ENCODE data around the gene PTAFR.

Gene PTAFR

DNA sequence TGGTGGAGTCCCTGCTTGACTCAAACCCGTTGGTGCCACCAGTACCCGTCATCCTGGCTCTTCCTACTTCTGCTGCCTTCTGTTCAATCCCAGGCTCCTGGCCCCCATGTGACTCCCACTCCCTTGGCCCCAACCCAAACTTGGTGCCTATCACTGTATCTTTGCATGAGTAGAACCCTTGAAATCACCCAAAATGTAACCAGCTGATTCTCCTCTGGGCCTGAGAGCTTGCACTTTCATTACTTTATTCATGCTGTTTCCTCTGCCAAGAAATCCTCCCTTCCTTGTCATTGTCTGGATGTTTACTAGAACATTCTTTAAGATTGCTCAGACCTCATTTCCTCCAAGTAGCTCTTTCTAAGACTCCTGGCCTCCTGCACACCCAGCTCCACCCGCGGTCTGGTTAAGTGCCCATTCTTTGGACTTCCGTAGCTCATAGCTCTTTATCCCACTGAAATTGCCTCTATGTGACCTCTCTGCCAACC, 15.7 kb downstream of the PTAFR start:
- TF ChIP-seq, protein P1, sequence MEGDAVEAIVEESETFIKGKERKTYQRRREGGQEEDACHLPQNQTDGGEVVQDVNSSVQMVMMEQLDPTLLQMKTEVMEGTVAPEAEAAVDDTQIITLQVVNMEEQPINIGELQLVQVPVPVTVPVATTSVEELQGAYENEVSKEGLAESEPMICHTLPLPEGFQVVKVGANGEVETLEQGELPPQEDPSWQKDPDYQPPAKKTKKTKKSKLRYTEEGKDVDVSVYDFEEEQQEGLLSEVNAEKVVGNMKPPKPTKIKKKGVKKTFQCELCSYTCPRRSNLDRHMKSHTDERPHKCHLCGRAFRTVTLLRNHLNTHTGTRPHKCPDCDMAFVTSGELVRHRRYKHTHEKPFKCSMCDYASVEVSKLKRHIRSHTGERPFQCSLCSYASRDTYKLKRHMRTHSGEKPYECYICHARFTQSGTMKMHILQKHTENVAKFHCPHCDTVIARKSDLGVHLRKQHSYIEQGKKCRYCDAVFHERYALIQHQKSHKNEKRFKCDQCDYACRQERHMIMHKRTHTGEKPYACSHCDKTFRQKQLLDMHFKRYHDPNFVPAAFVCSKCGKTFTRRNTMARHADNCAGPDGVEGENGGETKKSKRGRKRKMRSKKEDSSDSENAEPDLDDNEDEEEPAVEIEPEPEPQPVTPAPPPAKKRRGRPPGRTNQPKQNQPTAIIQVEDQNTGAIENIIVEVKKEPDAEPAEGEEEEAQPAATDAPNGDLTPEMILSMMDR (IDR thresholded peaks at IDR 0.05; ENCODE audit: insufficient read depth, low read length, missing control alignments): no peak
- no peak overlapping the region for H3K4me3 ChIP-seq (ENCODE audit: low read depth, low read length)
- ChIA-PET POLR2A (no interaction called here), CTCF (interaction anchor here (1.1 to 2.2 kb wide), 3 partner anchors 12 to 69 kb away, joined by 3 to 8 read pairs (median 5); no protein-coding TSS in a partner anchor)
- DNase-seq (ENCODE audit: low read depth, low spot score): peak; percentile 28

DNA sequence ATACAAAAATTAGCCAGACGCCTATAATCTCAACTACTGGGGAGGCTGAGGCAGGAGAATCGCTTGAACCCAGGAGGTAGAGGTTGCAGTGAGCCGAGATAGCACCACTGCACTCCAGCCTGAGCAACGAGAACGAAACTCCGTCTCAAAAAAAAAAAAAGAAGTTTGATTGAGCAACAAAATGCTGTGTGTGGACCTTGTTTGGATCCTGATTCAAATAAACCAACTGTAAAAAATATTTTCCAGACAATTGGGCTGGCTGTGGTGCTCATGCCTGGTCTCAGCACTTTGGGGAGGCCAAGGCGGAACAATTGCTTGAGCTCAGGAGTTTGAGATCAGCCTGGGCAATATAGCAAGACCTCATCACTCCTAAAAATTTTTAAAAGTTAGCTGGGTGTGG, 16.8 kb downstream of the PTAFR start:
- no peak overlapping the region for H3K4me3 ChIP-seq (ENCODE audit: low read depth, low read length)
- no peak for DNase-seq (ENCODE audit: low read depth, low spot score)
- TF ChIP-seq, protein P1 (IDR thresholded peaks at IDR 0.05; ENCODE audit: insufficient read depth, low read length, missing control alignments): no peak
- POLR2A ChIA-PET: interaction anchor here (0.7 kb wide), 1 partner anchor 73 kb away, joined by 4 read pairs; no protein-coding TSS in a partner anchor
- CTCF ChIA-PET: interaction anchor here (2.2 kb wide), 1 partner anchor 68 kb away, joined by 8 read pairs; no protein-coding TSS in a partner anchor

DNA sequence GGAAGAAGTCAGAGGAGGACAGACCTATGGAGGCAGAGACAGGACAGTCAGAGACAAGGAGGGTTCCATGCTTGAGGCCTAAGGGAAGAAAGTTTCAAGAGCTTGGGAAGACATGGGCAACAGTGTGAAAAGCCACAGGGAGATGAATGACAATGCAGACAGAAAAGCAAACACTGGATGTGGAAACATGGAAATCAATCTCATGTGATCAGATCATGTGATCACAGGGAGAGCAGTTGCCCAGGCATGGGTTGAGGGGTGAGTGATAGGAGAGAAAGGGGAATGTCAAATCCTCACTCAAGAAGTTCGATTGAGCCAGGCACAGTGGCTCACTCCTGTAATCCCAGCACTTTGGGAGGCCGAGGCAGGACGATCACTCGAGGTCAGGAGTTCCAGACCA, 17.2 kb downstream of the PTAFR start:
- CTCF ChIA-PET: no interaction called here
- no peak for DNase-seq (ENCODE audit: low read depth, low spot score)
- H3K4me3 ChIP-seq (ENCODE audit: low read depth, low read length): no peak overlapping the region
- TF ChIP-seq, protein P1 (IDR thresholded peaks at IDR 0.05; ENCODE audit: insufficient read depth, low read length, missing control alignments): no peak
- POLR2A ChIA-PET: no interaction called here

DNA sequence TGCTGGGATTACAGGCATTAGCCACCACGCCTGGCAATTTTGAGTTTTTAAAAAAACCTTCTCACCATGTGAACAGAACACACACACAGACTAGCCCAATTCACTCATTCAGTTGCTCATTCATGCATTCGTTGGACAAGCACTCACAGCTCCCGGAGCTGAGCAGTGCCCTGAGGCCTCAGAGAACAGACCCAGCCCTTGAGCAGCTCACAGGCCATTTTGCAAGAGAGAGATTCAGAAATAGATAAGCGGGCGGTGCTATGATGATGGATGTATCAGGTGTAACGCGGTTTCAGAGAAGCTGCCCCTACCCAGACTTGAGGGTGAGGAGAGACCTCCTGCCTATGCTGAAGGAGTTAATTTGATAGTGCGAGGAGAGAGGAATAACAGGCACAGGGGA, 18.6 kb downstream of the PTAFR start:
- no peak overlapping the region for H3K4me3 ChIP-seq (ENCODE audit: low read depth, low read length)
- TF ChIP-seq, protein P1 (IDR thresholded peaks at IDR 0.05; ENCODE audit: insufficient read depth, low read length, missing control alignments): no peak
- DNase-seq (ENCODE audit: low read depth, low spot score): no peak
- ChIA-PET POLR2A (no interaction called here), CTCF (no interaction called here)

DNA sequence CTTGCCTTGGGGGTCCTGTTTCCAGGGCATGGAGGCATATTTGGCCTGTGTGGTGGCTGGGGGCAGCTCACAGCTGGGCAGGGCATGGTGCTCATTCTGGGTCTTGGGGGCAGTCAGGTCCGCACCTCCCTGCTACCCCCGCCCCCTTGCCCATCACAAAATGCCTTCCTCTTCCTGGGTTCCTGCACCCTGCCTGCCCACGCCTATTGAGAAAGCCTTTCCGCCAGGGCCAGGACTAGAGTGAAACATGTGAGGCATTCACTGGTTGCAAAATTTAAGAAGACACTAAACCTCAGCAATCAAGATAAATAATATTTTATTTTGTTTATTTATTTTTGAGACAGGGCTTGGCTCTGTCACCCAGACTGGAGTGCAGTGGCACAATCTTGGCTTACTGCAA, 19.7 kb downstream of the PTAFR start:
- POLR2A ChIA-PET: no interaction called here
- TF ChIP-seq, protein P1 (IDR thresholded peaks at IDR 0.05; ENCODE audit: insufficient read depth, low read length, missing control alignments): no peak
- no peak for DNase-seq (ENCODE audit: low read depth, low spot score)
- H3K4me3 ChIP-seq (ENCODE audit: low read depth, low read length): no peak overlapping the region
- CTCF ChIA-PET: interaction anchor here (1.1 kb wide), 1 partner anchor 65 kb away, joined by 3 read pairs; no protein-coding TSS in a partner anchor

DNA sequence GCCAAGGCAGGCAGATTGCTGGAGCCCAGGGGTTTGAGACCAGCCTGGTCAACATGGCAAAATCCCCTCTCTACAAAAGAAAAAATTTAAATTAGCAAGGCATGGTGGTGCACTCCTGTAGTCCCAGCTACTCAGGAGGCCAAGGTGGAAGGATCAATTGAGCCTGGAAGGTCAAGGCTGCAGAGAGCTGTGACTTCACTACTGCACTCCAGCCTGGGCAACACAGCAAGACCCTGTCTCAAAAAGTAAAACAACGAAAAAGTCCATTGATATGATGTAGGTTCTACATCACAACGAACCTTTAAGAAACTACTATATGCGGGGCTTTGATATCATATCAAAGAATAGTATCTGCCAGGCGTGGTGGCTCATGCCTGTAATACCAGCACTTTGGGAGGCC, 20.9 kb downstream of the PTAFR start:
- ChIA-PET POLR2A (no interaction called here), CTCF (interaction anchor here (1.1 kb wide), 1 partner anchor 64 kb away, joined by 3 read pairs; no protein-coding TSS in a partner anchor)
- TF ChIP-seq, protein P1 (IDR thresholded peaks at IDR 0.05; ENCODE audit: insufficient read depth, low read length, missing control alignments): no peak
- H3K4me3 ChIP-seq (ENCODE audit: low read depth, low read length): no peak overlapping the region
- DNase-seq (ENCODE audit: low read depth, low spot score): no peak

Measured in AG04449 (cell line).